KOPT-K1 (cell line): ENCODE results near the gene UNC79.
"Not testable (repeated sequence)": the region's sequence is repeated elsewhere in the genome, so short reads cannot be mapped to it uniquely, and the experiment has no call there.

Experiments
- H3K27ac ChIP-seq: fragments of 200-600 bp; sonication (generic); 2 replicates; pipeline ENCODE4 v1.5.1; 2016; ENCODE audit warnings: antibody characterized with exemption, mild to moderate bottlenecking, low read depth, low read length; ENCODE audit not compliant: poor library complexity, severe bottlenecking
- H3K36me3 ChIP-seq: fragments of 200-600 bp; sonication (generic); 2 replicates; pipeline ENCODE4 v1.5.1; 2017; ENCODE audit warnings: antibody characterized with exemption, mild to moderate bottlenecking, low read length, moderate library complexity; ENCODE audit not compliant: insufficient read depth
- H3K9me3 ChIP-seq: fragments of 200-600 bp; sonication (generic); 2 replicates; pipeline ENCODE4 v1.5.1; 2017; ENCODE audit warnings: antibody characterized with exemption, low read length, mild to moderate bottlenecking; ENCODE audit not compliant: insufficient read depth, poor library complexity, severe bottlenecking

Gene UNC79

DNA sequence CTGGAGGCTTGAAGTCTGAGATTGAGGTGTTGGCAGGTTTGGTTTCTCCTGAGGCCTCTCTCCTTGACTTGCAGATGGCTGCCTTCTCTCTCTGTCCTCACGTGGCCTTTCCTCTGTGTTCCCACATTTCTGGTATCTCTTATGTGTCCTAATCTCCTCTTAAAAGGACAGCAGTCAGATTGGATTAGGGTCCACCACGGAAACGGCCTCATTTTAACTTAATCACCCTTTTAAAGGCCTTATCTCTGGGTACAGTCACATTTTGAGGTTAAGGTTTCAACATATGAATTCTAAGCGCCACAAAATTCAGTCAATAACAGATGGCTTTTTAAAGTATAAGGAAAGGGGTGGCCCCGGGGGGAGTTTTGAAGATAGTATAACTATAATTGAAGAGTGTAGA lies 33.5 kb downstream of the UNC79 start:
- Histone ChIP-seq H3K27ac (no peak overlapping the region), H3K9me3 (no peaks in the 10 kb centered on the region), H3K36me3 (no peaks in the 10 kb centered on the region)

GRCh38 chr14:93475471-93475870 lies 44.7 kb downstream of the UNC79 start:
- Histone ChIP-seq H3K9me3 (no peaks in the 10 kb centered on the region), H3K36me3 (no peaks in the 10 kb centered on the region), H3K27ac (no peak overlapping the region)

DNA sequence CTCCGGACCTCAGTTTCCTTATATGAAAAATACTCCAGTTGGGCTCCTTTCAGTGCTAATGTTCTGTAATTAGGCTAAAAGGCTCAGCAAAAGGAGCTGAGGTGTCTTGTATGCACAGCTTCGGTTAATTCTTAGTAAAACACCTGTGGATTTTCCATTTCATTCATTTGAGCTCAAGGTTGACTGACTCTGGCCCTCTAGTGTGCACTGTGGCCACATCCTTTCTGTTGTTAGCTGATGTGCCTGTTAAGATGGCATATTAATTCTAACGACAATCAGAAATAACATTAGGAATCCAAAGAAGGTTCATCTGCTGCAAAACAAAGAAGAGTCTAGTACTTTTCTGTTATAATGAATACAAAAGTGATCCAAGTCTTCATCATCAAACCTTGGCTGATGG lies 45.6 kb downstream of the UNC79 start:
- Histone ChIP-seq H3K36me3 (no peaks in the 10 kb centered on the region), H3K9me3 (no peaks in the 10 kb centered on the region), H3K27ac (no peak overlapping the region)

- H3K9me3 ChIP-seq, H3K27ac ChIP-seq, H3K36me3 ChIP-seq: not testable (repeated sequence)
These were observed 48.3 kb downstream of the UNC79 start for GRCh38 chr14:93479074-93479473.

GRCh38 chr14:93480867-93481266 lies 50.1 kb downstream of the UNC79 start:
- Histone ChIP-seq H3K36me3 (no peaks in the 10 kb centered on the region), H3K27ac (no peak overlapping the region), H3K9me3 (no peaks in the 10 kb centered on the region)

- Histone ChIP-seq H3K9me3 (no peaks in the 10 kb centered on the region), H3K27ac (no peak overlapping the region), H3K36me3 (no peaks in the 10 kb centered on the region)
These were observed 51.0 kb downstream of the UNC79 start for GRCh38 chr14:93481758-93482157.

DNA sequence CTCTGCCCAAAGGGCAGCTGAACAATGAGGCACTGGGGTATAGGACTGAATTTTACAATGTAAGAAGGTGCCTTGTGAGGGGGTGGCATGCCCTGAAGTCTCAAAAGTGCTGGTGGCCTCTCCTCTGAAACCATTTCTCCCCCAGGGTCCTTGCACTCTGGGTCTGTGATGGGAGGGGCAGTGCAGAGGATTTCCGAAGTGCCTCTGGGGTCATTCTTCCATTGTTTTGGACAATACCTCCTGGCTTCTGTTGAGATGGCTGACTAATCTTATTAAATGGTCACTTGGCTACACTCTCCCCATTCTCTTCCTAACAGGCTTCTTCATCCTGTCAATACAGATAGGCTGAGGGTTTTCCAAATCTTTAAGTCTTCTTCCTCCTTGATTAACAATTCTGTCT lies 59.3 kb downstream of the UNC79 start:
- Histone ChIP-seq H3K27ac (no peak overlapping the region), H3K36me3 (no peaks in the 10 kb centered on the region), H3K9me3 (no peaks in the 10 kb centered on the region)

- Histone ChIP-seq H3K27ac (no peak overlapping the region), H3K9me3 (no peaks in the 10 kb centered on the region), H3K36me3 (no peaks in the 10 kb centered on the region)
These were observed 62.3 kb downstream of the UNC79 start for GRCh38 chr14:93493054-93493453.

GRCh38 chr14:93493622-93494021 lies 62.9 kb downstream of the UNC79 start:
- H3K27ac ChIP-seq, H3K36me3 ChIP-seq, H3K9me3 ChIP-seq: not testable (repeated sequence)

GRCh38 chr14:93496856-93497741 lies 66.4 kb downstream of the UNC79 start:
- Histone ChIP-seq H3K36me3 (no peaks in the 10 kb centered on the region), H3K9me3 (no peaks in the 10 kb centered on the region), H3K27ac (no peak overlapping the region)

DNA sequence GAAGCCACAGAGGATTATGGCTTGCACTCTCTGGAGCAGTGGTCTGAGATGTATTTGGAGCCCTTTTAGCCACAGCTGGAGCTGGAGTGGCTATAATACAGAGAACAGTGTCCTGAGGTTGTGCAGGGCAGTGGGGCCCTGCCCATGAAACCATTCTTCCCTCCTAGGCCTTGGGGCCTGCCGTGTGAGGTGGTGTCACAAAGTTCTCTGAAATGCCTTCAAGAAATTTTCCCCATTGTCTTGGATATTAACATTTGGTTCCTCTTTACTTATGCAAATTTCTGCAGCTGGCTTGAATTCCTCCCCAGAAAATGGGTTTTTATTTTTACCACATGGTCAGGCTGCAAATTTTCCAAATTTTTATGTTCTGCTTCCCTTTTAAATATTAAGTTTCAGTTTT lies 79.3 kb downstream of the UNC79 start:
- H3K9me3 ChIP-seq = no peaks in the 10 kb centered on the region
- no peak overlapping the region for H3K27ac ChIP-seq
- no peaks in the 10 kb centered on the region for H3K36me3 ChIP-seq

GRCh38 chr14:93511001-93511400 lies 80.3 kb downstream of the UNC79 start:
- Histone ChIP-seq H3K36me3 (no peaks in the 10 kb centered on the region), H3K27ac (no peak overlapping the region), H3K9me3 (no peaks in the 10 kb centered on the region)

DNA sequence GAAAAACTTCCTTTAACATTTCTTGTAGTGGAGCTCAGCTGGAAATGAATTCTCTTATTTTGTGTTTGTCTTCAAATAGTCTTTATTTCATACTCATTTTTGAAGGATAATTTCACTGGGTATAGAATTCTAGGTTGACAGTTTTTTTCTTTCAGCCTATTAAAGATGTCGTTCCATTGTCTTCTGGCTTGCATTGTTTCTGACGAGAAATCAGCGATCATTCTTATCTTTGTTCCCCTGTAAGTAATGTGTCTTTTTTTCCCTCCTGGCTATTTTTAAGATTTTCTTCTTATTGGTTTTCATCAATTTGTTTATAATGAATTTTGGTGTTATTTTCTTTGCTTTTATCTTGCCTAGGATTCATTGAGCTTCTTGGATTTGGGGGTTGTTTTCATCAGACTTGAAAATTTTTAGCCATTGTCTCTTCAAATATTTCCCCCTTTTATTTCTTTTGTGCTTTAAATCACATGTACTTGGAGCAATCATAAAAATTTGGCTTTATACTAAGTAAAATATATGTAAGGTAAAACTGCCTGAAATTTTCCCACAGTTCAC lies 89.4 kb downstream of the UNC79 start:
- H3K9me3 ChIP-seq = peaks cover 32% of the 10 kb centered on the region
- no peak overlapping the region for H3K27ac ChIP-seq
- no peaks in the 10 kb centered on the region for H3K36me3 ChIP-seq

DNA sequence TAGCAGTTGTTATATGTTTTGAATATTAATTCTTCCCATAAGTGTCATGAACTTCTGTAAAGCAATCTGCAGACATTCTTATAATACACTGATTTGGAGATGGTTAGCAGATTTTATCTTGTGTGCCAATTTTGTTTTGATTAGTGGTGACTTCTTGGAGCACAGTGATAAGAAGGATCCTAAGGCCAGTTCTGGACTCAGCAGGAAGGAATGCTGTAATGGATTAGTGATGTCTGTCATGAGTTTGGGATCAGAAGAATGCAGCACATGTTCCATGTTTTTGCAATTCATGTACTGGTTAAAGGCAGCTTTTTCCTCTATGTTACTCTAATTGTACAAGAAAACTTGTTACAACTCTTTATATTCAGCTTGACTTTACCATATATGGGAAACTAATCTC lies 91.5 kb downstream of the UNC79 start:
- Histone ChIP-seq H3K36me3 (no peaks in the 10 kb centered on the region), H3K9me3 (peaks cover 32% of the 10 kb centered on the region), H3K27ac (no peak overlapping the region)

GRCh38 chr14:93525216-93525615 lies 94.5 kb downstream of the UNC79 start:
- not testable (repeated sequence) for H3K36me3 ChIP-seq, H3K27ac ChIP-seq
- peaks cover 20% of the 10 kb centered on the region for H3K9me3 ChIP-seq
